ENCODE measurements around the gene MACF1.
"Not testable (repeated sequence)": the region's sequence is repeated elsewhere in the genome, so short reads cannot be mapped to it uniquely, and the experiment has no call there.

DNA sequence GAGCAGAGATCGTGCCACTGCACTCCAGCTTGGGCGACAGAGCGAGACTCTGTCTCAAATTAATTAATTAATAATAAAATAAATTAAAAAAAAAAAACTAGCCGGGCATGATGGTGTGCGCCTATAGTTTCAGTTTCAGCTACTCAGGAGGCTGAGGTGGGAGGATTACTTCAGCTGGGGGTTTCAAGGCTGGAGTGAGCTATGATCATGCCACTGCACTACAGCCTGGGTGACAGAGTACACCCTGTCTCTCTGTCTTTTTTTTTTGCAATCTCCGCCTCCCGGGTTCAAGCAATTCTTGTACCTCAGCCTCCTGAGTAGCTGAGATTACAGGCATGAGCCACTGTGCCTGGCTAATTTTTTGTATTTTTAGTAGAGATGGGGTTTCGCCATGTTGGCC, 42.7 kb upstream of the MACF1 start:
- TF ChIP-seq, protein P1, sequence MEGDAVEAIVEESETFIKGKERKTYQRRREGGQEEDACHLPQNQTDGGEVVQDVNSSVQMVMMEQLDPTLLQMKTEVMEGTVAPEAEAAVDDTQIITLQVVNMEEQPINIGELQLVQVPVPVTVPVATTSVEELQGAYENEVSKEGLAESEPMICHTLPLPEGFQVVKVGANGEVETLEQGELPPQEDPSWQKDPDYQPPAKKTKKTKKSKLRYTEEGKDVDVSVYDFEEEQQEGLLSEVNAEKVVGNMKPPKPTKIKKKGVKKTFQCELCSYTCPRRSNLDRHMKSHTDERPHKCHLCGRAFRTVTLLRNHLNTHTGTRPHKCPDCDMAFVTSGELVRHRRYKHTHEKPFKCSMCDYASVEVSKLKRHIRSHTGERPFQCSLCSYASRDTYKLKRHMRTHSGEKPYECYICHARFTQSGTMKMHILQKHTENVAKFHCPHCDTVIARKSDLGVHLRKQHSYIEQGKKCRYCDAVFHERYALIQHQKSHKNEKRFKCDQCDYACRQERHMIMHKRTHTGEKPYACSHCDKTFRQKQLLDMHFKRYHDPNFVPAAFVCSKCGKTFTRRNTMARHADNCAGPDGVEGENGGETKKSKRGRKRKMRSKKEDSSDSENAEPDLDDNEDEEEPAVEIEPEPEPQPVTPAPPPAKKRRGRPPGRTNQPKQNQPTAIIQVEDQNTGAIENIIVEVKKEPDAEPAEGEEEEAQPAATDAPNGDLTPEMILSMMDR (IDR thresholded peaks at IDR 0.05): not testable (repeated sequence)
- not testable (repeated sequence) for TF ChIP-seq POLR2AphosphoS5 (IDR thresholded peaks at IDR 0.05; ENCODE audit: low read depth, low read length); MXI1 (IDR thresholded peaks at IDR 0.05; ENCODE audit: low read depth, low read length); NFIC (IDR thresholded peaks at IDR 0.05; ENCODE audit: borderline replicate concordance); EZH2phosphoT487 (IDR thresholded peaks at IDR 0.05; ENCODE audit: borderline replicate concordance, low read depth); CHD2 (IDR thresholded peaks at IDR 0.05; ENCODE audit: low read length, partially characterized antibody); TAF1 (IDR thresholded peaks at IDR 0.05; ENCODE audit: borderline replicate concordance, low read depth, low read length); EP300 (IDR thresholded peaks at IDR 0.05; ENCODE audit: borderline replicate concordance in 1 of 2, low read depth in 1 of 2, low read length in 1 of 2); GABPA (IDR thresholded peaks at IDR 0.05; ENCODE audit: low read depth)
- TF ChIP-seq, protein P2, sequence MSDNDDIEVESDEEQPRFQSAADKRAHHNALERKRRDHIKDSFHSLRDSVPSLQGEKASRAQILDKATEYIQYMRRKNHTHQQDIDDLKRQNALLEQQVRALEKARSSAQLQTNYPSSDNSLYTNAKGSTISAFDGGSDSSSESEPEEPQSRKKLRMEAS (IDR thresholded peaks at IDR 0.05; ENCODE audit: low read depth): not testable (repeated sequence)
- TF ChIP-seq, protein P3, sequence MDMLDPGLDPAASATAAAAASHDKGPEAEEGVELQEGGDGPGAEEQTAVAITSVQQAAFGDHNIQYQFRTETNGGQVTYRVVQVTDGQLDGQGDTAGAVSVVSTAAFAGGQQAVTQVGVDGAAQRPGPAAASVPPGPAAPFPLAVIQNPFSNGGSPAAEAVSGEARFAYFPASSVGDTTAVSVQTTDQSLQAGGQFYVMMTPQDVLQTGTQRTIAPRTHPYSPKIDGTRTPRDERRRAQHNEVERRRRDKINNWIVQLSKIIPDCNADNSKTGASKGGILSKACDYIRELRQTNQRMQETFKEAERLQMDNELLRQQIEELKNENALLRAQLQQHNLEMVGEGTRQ (IDR thresholded peaks at IDR 0.05; ENCODE audit: borderline replicate concordance, low read depth, low read length): not testable (repeated sequence)

Measured in SK-N-SH (cell line).